HG03196 (cell line): ENCODE results near the gene MGAT3.
"Not testable (repeated sequence)": the region's sequence is repeated elsewhere in the genome, so short reads cannot be mapped to it uniquely, and the experiment has no call there.

Experiments
- ATAC-seq: cut with Tn5 transposase; IDR thresholded peaks from one replicate; pipeline ENCODE4 v1.9.1; 2021; ENCODE audit not compliant: unreplicated experiment

Gene MGAT3

GRCh38 chr22:39456522-39457197 lies at the start of gene MGAT3:
Gene MGAT3, plus strand, starts transcription at chr22:39457012. Its CDS starts 30,336 bp downstream, at chr22:39487348.
- ATAC-seq = no peak

- no peak for ATAC-seq
These were observed 48.6 kb upstream of the MGAT3 start for GRCh38 chr22:39408173-39408572.

- ATAC-seq = no peak
These were observed 48.0 kb upstream of the MGAT3 start for GRCh38 chr22:39408807-39409206.

GRCh38 chr22:39409516-39410029 lies 47.2 kb upstream of the MGAT3 start:
- no peak for ATAC-seq

- ATAC-seq = no peak
These were observed 46.5 kb upstream of the MGAT3 start for GRCh38 chr22:39410264-39410663.

- ATAC-seq = not testable (repeated sequence)
These were observed 44.9 kb upstream of the MGAT3 start for GRCh38 chr22:39411828-39412365.

- not testable (repeated sequence) for ATAC-seq
These were observed 43.6 kb upstream of the MGAT3 start for GRCh38 chr22:39413204-39413603.

- ATAC-seq = no peak
These were observed 42.4 kb upstream of the MGAT3 start for GRCh38 chr22:39414377-39414776.

- ATAC-seq = no peak
These were observed 41.9 kb upstream of the MGAT3 start for GRCh38 chr22:39414886-39415285.

- no peak for ATAC-seq
These were observed 41.3 kb upstream of the MGAT3 start for GRCh38 chr22:39415506-39415905.

GRCh38 chr22:39416319-39416718 lies 40.5 kb upstream of the MGAT3 start:
- no peak for ATAC-seq

- ATAC-seq = no peak
These were observed 39.2 kb upstream of the MGAT3 start for GRCh38 chr22:39417641-39418040.

- no peak for ATAC-seq
These were observed 38.1 kb upstream of the MGAT3 start for GRCh38 chr22:39418696-39419095.

GRCh38 chr22:39419096-39419495 lies 37.7 kb upstream of the MGAT3 start:
- no peak for ATAC-seq

- no peak for ATAC-seq
These were observed 36.9 kb upstream of the MGAT3 start for GRCh38 chr22:39419911-39420310.

- no peak for ATAC-seq
These were observed 35.1 kb upstream of the MGAT3 start for GRCh38 chr22:39421691-39422090.

GRCh38 chr22:39422101-39422500 lies 34.7 kb upstream of the MGAT3 start:
- no peak for ATAC-seq

GRCh38 chr22:39422721-39423120 lies 34.1 kb upstream of the MGAT3 start:
- no peak for ATAC-seq

- no peak for ATAC-seq
These were observed 32.8 kb upstream of the MGAT3 start for GRCh38 chr22:39423976-39424375.

- ATAC-seq = no peak
These were observed 30.3 kb upstream of the MGAT3 start for GRCh38 chr22:39426380-39427043.

GRCh38 chr22:39427751-39428596 lies 28.8 kb upstream of the MGAT3 start:
- ATAC-seq = no peak
